HG03558 (cell line): ENCODE measurements around the gene MAPKAP1.
"Not testable (repeated sequence)": the region's sequence is repeated elsewhere in the genome, so short reads cannot be mapped to it uniquely, and the experiment has no call there.

ENCODE experiments used
- ATAC-seq: cut with Tn5 transposase; IDR thresholded peaks from one replicate; pipeline ENCODE4 v1.9.1; 2021; ENCODE audit warnings: moderate number of reproducible peaks; ENCODE audit not compliant: unreplicated experiment; ENCODE audit errors: extremely low read depth

MAPKAP1 gene

DNA sequence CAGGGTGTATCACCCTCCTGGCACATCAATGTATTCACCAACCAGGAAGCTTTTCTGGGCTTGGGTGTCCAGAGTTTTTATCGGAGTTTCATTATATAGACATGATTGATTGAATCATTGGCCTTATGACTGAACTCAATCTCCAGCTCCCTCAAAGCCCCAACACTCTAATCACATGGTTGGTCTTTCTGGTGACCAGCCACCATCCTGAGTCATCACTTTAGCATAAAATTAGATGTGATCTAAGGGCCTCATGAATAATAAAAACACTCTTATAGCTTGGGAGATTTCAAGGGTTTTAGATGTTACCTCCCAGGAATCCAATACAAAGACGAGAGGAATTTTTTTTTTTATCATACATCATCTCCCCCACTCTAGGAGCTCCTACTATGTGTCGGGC lies 32.4 kb upstream of the MAPKAP1 start:
- no peak for ATAC-seq

DNA sequence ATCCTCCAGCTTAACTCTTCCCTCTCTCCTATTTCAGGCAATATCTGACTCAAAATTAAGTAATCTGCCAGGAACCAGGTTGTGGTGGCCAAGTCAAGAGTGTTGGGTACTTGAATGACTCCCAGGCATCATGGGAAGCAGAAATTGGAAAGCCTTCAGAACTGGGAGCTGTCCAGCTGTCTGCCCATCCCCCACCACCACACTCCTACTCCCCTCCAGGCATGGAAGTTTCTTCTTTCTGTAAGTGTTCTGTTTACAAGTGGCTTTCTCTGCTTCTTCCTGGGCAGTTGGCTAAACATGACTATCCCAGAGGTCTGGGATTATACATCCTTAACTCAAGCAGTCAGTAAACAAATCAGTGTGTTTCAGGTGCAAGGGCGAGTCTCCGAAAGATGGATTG lies 25.6 kb upstream of the MAPKAP1 start:
- no peak for ATAC-seq

GRCh38 chr9:125730168-125730567 lies 23.2 kb upstream of the MAPKAP1 start:
- ATAC-seq: no peak

DNA sequence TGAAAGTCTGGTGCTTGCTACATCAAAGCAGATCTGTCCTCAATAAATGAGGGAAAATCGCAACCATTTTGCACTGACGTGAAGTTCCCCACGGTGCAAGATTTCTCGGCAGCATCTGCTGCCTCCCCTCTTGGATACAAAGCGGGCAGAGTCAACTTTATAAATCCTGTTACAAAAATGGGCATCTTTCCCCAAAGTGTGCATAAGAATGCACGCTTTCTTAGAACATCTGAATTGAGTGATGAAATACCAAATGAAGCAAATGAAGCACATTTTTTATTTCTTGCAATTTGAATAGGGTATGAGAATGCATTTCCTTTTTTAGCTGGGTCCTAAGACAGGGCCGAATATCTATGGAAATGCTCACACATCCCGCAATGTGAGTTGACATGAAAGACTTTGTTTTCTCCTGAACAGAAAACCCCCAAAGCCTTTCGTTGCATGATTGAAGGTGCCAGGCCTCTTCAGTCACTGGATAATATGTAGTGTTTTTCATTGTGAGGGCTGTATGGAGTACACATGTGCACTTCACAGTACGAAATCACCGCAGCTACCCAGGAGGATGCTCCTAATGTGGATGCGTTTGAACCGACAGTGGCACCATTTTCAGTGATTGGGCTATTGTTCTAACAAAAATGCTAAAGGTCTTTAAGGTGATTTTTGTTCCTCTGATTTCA lies 19.6 kb upstream of the MAPKAP1 start:
- no peak for ATAC-seq

DNA sequence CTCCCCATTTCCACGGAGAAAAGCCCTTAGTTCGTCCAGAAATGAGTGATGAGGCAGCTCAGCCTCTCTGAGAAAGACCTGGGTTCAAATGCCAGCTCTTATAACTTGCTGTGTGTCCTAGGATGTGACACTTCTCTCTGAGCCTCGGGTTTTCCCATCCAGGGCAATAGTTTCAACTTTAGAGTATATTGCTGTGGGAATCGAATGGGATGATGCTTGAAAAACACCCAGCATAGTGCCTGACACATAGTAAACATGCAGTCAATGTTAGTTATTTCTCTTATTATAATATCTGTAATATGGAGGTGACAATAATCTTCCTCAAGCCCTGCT lies 430 bp upstream of the MAPKAP1 start:
- no peak for ATAC-seq

GRCh38 chr9:125705893-125706292 lies 1.1 kb downstream of the MAPKAP1 start:
- ATAC-seq: no peak

GRCh38 chr9:125703662-125704061 lies 3.3 kb downstream of the MAPKAP1 start:
- ATAC-seq: no peak

DNA sequence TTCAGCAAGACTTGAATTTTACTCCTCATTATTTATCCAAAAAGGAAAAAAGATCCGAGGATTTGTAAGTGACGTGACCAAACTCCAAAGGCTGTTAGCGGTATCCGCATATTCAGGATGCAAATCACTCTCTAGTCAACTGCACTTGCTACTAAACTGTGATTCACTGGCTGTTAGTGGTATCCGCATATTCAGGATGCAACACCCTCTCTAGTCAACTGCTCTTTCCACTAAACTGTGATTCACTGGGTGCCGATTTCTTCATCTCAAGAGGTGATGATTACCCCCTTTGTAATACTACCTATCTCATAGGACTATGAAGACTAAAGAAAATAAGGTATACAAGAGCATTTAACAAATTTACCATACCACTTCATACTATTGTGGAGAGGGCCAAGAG lies 5.7 kb downstream of the MAPKAP1 start:
- ATAC-seq: no peak

GRCh38 chr9:125700791-125701190 lies 6.2 kb downstream of the MAPKAP1 start:
- ATAC-seq: peak; percentile 73

GRCh38 chr9:125699870-125700269 lies 7.1 kb downstream of the MAPKAP1 start:
- no peak for ATAC-seq

GRCh38 chr9:125696106-125696647 lies 10.8 kb downstream of the MAPKAP1 start:
- no peak for ATAC-seq

DNA sequence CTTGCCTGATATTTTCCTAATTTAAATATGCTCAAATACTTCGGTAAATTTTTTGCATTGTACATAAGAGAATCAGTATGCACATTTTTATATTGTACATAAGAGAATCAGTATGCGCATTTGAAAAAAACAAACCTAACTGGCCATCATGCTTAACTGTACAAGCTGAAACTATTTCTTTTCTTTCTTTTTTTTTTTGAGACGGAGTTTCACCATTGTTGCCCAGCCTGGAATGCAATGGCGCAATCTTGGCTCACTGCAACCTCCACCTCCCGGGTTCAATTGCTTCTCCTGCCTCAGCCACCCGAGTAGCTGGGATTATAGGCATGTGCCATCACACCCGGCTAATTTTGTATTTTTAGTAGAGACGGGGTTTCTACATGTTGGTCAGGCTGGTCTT lies 11.5 kb downstream of the MAPKAP1 start:
- ATAC-seq: not testable (repeated sequence)

GRCh38 chr9:125694478-125694877 lies 12.5 kb downstream of the MAPKAP1 start:
- ATAC-seq: no peak

DNA sequence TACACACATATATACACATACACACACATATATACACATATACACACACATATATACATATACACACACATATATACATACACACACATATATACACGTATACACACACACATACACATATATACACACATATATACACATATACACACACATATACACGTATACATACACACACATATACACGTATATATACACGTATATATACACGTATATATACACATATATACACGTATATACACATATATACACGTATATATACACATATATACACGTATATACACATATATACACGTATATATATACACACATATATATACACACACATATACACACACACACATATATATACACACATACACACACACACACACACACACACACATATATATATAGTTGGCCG lies 13.5 kb downstream of the MAPKAP1 start:
- not testable (repeated sequence) for ATAC-seq

DNA sequence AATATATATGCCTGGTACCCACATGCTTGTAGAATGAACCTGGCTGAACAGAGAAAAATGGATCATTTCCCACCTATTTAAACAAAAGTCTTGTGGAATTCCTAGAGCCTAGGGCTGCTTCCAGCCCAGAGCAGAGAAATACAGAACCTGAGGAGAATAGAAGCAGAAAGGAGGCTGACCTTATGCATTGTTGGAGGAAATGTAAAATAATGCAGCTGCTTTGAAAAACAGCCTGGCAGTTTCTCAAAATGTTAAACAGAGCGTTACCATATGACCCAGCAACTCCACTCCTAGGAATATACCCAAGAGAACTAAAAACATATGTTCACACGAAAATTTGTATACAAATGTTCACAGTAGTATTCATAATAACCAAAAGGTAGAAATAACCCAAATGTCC lies 15.1 kb downstream of the MAPKAP1 start:
- no peak for ATAC-seq

GRCh38 chr9:125690679-125691078 lies 16.3 kb downstream of the MAPKAP1 start:
- no peak for ATAC-seq

GRCh38 chr9:125687163-125687863 lies 19.7 kb downstream of the MAPKAP1 start:
- no peak for ATAC-seq

DNA sequence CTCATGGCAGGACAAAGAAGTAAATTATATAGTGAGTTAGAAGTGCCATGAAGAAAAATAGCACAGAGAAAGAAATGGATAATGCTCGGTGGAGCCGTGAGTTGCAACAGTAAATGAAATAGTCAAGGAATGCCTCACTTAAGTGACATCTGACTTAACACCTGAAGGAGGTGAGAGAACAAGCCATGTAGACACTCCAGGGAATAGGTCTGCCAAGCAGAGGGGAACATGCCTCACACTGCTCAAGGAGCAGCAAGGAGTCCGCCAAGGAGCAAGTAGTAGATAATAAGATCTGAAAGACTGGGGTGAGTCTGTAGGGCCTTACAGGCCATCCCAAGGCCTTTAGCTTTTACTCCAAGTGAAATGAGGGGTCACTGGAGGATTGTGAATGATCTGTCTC lies 21.8 kb downstream of the MAPKAP1 start:
- ATAC-seq: no peak

DNA sequence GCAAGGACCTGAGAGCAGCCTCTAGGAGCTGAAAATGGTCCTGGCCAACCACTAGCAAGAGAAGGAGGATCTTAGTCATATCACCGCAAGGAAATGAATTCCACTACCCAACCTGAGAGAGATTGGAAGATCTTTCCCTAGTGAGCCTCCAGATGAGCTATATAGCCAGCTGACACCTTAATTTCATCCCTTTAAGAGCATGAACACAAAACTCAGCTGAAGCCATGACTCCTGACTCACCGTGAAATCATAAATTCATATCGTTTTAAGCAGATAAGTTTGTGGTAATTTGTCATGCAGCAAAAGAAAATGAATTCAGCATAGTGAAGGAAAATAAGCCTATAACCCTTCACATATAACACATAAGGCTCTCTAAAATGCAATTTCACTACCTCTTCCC lies 23.5 kb downstream of the MAPKAP1 start:
- no peak for ATAC-seq

- ATAC-seq: no peak
Observed at GRCh38 chr9:125682340-125682739, 24.7 kb downstream of the MAPKAP1 start.

DNA sequence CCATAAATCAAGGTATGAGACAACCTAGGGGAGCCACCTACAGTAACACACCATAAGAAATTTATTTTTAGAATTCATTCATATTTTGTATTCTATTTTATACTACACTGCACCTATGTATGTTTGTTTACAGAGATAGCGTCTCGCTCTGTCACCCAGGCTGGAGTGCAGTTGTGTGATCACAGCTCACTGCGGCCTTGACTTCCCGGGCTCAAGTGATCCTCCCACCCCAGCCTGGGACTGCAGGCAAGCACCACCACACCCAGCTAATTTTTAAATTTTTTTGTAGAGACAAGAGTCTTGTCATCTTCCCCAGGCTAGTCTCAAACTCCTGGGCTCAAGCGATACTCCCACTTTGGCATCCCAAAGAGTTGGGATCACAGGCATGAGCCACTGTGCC lies 25.4 kb downstream of the MAPKAP1 start:
- ATAC-seq: no peak

DNA sequence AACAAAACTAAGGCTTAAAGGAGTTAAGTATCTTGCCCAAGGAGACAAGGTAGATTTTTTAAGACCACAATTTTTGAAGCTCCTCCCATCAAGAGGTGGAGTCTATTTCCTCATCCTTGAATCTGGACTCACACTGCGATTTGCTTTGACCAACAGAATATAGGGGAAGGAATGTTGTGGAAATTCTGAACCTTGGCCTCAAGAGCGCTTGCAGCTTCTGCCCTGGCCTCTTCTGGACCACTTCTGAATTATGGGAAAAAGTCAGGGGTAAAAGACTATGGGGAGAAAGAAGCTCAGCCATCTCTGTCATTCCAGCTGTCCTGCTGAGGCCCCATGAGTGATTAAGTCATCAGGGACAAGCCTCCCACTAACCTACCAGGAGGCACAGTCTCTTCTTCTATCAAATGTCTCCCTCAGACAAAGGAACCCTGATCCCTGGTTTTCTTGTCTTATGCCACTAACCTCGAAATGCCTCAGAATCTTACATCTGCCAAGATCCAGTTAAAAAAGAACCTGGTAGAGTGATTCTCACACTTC lies 25.9 kb downstream of the MAPKAP1 start:
- ATAC-seq: no peak
